Parathyroid adenoma (tissue), 2 donors: ENCODE data around the gene PTGER1.

ENCODE experiments used
- H2AFZ ChIP-seq: fragments of 300-600 bp; sonication (generic); one replicate; pipeline ENCODE4 v1.7.0; 2017; ENCODE audit warnings: antibody characterized with exemption, mild to moderate bottlenecking
- H3K27ac ChIP-seq: fragments of 300-600 bp; sonication (generic); one replicate; pipeline ENCODE4 v1.7.0; 2017
- H3K27me3 ChIP-seq: fragments of 300-600 bp; sonication (generic); one replicate; pipeline ENCODE4 v1.7.0; 2017; ENCODE audit warnings: low read length; ENCODE audit not compliant: control insufficient read depth, insufficient read depth
- H3K36me3 ChIP-seq: fragments of 300-600 bp; sonication (generic); one replicate; pipeline ENCODE4 v1.7.0; 2017; ENCODE audit warnings: low read length; ENCODE audit not compliant: control insufficient read depth, insufficient read depth
- H3K4me1 ChIP-seq: fragments of 300-600 bp; sonication (generic); one replicate; pipeline ENCODE4 v1.7.0; 2017; ENCODE audit warnings: control low read depth
- H3K4me2 ChIP-seq: fragments of 300-600 bp; sonication (generic); one replicate; pipeline ENCODE4 v1.7.0; 2017; ENCODE audit warnings: low read length
- H3K4me3 ChIP-seq: fragments of 300-600 bp; sonication (generic); one replicate; pipeline ENCODE4 v1.7.0; 2017; ENCODE audit warnings: low read depth, low read length
- H3K79me2 ChIP-seq: fragments of 300-600 bp; sonication (generic); one replicate; pipeline ENCODE4 v1.7.0; 2017; ENCODE audit warnings: control low read depth
- H3K9ac ChIP-seq: fragments of 300-600 bp; sonication (generic); one replicate; pipeline ENCODE4 v1.7.0; 2017; ENCODE audit warnings: mild to moderate bottlenecking
- H3K9me3 ChIP-seq: fragments of 300-600 bp; sonication (generic); one replicate; pipeline ENCODE4 v1.7.0; 2017; ENCODE audit warnings: low read length; ENCODE audit not compliant: control insufficient read depth
- TF ChIP-seq, protein P1 (sequence below): fragments of 300-600 bp; sonication (generic); IDR thresholded peaks from one replicate; pipeline ENCODE4 v1.7.0; 2017; ENCODE audit warnings: antibody characterized with exemption, mild to moderate bottlenecking
- donor health status: primary hyperparathyroidism.

Gene PTGER1

DNA sequence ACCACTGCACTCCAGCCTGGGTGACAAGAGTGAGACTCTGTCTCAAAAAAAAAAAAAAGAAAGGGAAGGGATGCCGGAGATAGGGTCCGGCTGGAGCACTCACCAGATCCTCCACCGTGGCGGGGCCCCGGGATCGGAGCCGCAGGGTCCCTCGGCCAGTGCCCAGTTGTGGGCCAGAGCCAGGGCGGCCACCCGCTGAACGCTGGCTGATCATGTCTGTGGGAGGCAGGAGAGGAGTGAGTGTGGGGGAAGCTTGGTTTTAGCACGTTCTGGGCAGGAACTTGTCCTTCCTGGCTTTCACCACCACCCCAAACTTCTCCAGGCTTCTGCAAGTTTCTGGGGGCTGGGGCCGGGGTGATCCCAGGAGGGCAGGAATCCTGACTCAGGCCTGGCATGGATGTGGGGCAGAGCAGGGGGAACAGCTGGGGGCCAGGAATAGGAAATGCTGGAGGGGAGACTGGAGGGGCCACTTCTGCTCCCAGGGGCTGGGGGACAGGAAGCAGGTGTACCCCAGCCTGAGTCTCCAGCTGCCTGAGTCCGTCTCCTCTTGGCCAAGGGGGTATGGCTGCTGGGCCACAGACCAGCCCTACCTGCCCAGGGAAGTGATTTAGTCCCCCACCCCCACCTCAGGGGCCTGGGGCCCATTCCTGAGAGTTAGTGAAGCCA, 4.3 kb upstream of the PTGER1 start:
- Histone ChIP-seq H3K9ac (no peak overlapping the region), H3K36me3 (no peaks in the 10 kb centered on the region), H3K4me2 (no peak overlapping the region), H3K27ac (no peak overlapping the region), H2AFZ (no peak overlapping the region), H3K4me1 (peaks cover 6% of the 10 kb centered on the region), H3K27me3 (no peaks in the 10 kb centered on the region), H3K79me2 (no peaks in the 10 kb centered on the region), H3K4me3 (no peak overlapping the region), H3K9me3 (no peaks in the 10 kb centered on the region)
- TF ChIP-seq, protein P1, sequence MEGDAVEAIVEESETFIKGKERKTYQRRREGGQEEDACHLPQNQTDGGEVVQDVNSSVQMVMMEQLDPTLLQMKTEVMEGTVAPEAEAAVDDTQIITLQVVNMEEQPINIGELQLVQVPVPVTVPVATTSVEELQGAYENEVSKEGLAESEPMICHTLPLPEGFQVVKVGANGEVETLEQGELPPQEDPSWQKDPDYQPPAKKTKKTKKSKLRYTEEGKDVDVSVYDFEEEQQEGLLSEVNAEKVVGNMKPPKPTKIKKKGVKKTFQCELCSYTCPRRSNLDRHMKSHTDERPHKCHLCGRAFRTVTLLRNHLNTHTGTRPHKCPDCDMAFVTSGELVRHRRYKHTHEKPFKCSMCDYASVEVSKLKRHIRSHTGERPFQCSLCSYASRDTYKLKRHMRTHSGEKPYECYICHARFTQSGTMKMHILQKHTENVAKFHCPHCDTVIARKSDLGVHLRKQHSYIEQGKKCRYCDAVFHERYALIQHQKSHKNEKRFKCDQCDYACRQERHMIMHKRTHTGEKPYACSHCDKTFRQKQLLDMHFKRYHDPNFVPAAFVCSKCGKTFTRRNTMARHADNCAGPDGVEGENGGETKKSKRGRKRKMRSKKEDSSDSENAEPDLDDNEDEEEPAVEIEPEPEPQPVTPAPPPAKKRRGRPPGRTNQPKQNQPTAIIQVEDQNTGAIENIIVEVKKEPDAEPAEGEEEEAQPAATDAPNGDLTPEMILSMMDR = no peak

DNA sequence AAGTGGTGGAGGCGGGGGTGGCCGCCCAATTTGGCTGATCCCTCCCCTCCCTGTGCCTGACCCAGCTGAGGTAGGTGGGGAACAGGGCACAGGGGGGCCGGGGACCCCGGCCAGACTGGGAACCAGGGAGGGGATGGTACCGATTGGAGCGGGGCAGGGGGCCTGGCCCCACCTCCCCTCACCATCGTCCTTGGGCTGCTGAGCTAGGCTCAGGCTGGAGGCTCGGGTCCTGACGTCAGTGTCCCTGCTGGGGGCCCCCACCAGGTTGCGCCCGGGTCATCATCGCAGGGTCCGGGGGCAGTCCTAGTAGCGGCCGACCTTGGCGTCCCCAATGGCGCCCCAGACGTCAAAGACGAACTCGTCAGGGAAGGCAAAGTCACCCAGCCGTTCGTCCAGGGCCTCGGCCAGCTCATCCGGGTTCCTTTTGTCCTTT, 3.0 kb upstream of the PTGER1 start:
- Histone ChIP-seq H3K36me3 (no peaks in the 10 kb centered on the region), H3K4me1 (peaks cover 6% of the 10 kb centered on the region), H3K9me3 (no peaks in the 10 kb centered on the region), H3K27me3 (no peaks in the 10 kb centered on the region), H3K79me2 (no peaks in the 10 kb centered on the region), H3K4me2 (no peak overlapping the region), H2AFZ (no peak overlapping the region), H3K4me3 (no peak overlapping the region), H3K9ac (no peak overlapping the region), H3K27ac (no peak overlapping the region)
- TF ChIP-seq, protein P1 = no peak

DNA sequence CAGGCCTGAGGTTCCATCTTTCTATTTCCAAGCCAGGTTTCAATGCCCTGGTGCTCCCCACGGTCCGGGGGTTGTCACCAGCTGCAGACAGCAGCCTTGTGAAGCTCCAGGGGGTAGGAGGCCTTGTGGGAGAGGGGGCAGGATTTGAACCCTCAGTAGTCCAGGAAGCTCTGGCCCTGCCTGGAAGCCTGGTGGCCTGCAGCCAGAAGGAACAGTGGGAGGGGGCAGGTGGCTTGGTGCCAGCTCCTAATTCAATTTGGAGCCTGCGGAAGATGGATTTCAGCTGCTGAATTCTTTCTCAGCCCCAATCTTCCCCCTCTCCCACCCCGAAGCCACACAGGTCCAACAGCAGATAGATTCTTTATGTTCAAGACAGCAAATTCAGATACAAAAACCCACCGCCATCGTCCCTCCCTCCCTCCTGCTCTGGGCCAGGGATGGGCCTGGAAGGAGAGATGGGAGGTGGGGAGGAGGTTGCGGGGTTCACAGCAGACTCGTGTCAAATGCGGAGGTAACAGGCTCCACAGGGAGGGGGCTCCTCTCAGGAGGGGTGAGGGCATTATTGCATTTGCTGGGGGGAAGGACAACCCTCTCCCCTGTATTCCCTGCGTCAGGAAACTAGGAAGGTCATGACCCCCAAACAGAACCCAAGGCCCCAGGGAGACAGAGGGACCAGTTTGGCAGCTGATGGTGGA, 2.4 kb upstream of the PTGER1 start:
- Histone ChIP-seq H3K27me3 (no peaks in the 10 kb centered on the region), H3K36me3 (no peaks in the 10 kb centered on the region), H3K4me2 (no peak overlapping the region), H3K4me3 (no peak overlapping the region), H3K27ac (no peak overlapping the region), H3K4me1 (peaks cover 6% of the 10 kb centered on the region), H2AFZ (no peak overlapping the region), H3K9me3 (no peaks in the 10 kb centered on the region), H3K79me2 (no peaks in the 10 kb centered on the region), H3K9ac (no peak overlapping the region)
- TF ChIP-seq, protein P1 = no peak

DNA sequence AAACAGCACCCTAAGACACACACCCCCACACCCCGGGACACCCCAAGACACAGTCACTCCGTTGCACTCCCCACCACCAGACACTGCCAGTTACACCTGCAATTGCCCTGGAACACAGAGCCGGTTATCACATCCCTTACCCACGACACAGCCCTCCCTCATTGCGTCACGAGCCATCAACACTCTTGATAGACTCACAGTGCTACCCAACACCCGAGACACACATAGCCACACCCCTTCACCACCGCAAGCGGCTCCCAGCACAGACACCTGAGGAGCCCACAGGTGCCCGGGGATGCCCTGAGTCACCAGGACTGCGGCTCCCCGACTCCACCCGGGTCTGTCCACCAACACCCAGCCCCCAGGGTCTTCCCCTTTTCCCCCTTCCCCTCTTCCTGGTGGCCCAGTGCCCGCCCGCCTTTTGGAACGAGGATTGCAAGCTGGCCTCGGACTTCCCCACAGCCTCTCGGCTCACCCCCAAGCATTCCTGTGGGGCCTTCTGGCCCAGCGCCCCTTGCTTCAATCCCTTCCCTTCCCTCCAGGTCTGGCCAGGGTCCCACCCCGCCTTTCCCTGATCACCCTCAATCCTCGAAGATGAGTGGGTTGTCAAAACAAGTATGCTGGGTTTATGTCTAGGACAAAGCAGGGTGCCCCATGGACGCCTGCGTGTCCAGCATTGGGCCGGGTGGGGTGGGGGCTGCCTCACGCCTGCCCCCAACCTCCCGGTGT, 1.7 kb upstream of the PTGER1 start:
- Histone ChIP-seq H3K4me1 (peaks cover 11% of the 10 kb centered on the region), H2AFZ (no peak overlapping the region), H3K9ac (no peak overlapping the region), H3K4me2 (no peak overlapping the region), H3K79me2 (no peaks in the 10 kb centered on the region), H3K27me3 (no peaks in the 10 kb centered on the region), H3K27ac (no peak overlapping the region), H3K9me3 (no peaks in the 10 kb centered on the region), H3K4me3 (no peak overlapping the region), H3K36me3 (no peaks in the 10 kb centered on the region)
- TF ChIP-seq, protein P1 = no peak
